Iris pigment epithelial cell (primary cell): Measurements from ENCODE around the gene NAALADL2.
"Not testable (repeated sequence)": the region's sequence is repeated elsewhere in the genome, so short reads cannot be mapped to it uniquely, and the experiment has no call there.

ENCODE experiments used
- DNase-seq: peaks from one replicate; pipeline ENCODE4 v3.0.0-alpha.2; 2011; ENCODE audit warnings: low read depth

NAALADL2 gene

GRCh38 chr3:175378348-175378747 is 519.2 kb downstream of the NAALADL2 start:
- DNase-seq: no peak

DNA sequence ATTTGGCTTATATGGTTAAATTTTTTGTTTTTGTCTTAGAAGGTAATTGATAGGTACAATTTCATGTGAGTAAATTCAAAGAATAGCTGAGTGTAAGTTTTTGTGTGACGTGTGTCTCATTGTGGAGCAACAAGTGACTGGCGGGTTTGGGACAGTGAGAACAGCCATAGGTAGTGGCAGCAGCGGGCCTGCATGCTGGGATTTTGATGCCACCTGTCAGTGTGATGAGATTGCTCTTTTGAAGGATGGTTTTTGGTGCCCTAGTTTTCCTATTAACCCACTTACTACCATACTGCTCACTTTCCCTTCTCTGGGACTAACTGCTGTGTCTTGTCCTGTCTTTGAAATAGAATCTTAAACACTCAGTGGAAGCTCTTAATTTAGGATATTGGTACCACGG is 522.6 kb downstream of the NAALADL2 start:
- DNase-seq: no peak

GRCh38 chr3:175383371-175383770 is 524.2 kb downstream of the NAALADL2 start:
- DNase-seq: no peak

GRCh38 chr3:175383813-175384212 is 524.7 kb downstream of the NAALADL2 start:
- no peak for DNase-seq

GRCh38 chr3:175384569-175384968 is 525.4 kb downstream of the NAALADL2 start:
- DNase-seq: no peak

- DNase-seq: peak; percentile 95
Observed at GRCh38 chr3:175386630-175387029, 527.5 kb downstream of the NAALADL2 start.

GRCh38 chr3:175389560-175389959 is 530.4 kb downstream of the NAALADL2 start:
- no peak for DNase-seq

GRCh38 chr3:175391601-175392000 is 532.5 kb downstream of the NAALADL2 start:
- DNase-seq: no peak

DNA sequence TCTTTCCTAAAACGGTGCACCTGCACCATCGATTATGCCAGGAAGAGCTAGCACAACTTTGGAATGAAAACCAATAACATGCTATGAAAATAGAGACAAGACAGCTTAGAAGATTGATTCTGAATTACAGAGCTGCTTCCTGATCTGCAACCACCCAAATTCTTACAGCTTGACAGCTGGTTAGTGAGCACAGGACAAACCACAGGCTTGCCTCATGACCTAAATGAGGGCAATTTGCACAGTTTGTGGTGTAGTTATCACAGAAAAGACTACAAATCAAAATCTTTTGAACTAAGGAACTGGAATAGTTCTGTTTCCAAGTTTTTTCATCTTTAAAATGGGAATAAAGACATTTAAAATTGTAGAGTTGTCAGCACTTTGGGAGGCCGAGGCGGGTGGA is 533.5 kb downstream of the NAALADL2 start:
- peak; percentile 65 for DNase-seq

DNA sequence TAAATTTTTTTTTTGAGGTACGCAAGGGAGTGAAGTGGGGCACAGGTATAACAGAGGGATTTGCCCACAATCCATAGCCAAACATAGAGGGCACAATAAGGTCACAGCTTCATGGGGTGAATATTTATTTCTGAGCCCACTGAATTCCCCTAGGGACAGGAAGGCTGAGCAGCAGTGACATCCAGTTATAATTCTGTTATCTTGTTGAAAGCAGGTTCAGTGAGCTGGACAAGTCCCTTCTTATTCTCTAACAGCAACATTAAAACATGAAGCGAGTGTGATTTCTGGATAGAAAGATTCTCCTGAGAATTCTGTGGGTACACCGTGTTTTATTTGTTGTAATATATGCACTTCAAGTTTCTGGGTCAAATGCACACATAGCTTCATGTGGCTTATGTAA is 538.2 kb downstream of the NAALADL2 start:
- no peak for DNase-seq

- DNase-seq: peak; percentile 47
Observed at GRCh38 chr3:175398676-175399075, 539.5 kb downstream of the NAALADL2 start.

DNA sequence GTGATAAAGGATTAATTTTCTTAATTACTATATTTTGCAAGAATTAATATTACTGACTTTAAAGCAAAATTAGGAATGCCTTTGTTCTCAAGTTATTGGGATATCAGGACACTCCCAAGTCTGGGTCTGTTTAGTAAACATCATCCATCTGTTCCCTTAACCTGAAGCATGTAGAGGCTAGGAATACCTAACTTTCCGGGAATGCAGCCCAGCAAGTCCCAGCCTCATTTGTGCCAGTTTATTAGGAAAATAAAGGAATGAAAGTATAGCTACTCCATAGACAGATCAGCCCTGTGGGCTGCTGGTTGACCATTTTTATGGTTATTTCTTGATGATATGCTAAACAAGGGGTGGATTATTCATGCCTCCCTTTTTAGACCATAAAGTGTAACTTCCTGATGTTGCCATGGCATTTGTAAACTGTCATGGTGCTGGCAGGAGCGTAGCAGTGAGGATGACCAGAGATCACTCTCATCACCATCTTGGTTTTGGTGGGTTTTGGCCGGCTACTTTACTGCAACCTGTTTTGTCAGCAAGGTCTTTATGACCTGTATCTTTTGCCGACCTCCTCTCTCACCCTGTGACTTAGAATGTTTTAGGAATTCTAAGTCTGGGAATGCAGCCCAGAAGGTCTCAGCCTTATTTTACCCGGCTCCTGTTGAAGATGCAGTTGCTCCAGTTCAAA is 540.2 kb downstream of the NAALADL2 start:
- no peak for DNase-seq

GRCh38 chr3:175404027-175404426 is 544.9 kb downstream of the NAALADL2 start:
- DNase-seq: peak; percentile 79

GRCh38 chr3:175404621-175405020 is 545.5 kb downstream of the NAALADL2 start:
- no peak for DNase-seq

- DNase-seq: peak; percentile 46
Observed at GRCh38 chr3:175410251-175410650, 551.1 kb downstream of the NAALADL2 start.

DNA sequence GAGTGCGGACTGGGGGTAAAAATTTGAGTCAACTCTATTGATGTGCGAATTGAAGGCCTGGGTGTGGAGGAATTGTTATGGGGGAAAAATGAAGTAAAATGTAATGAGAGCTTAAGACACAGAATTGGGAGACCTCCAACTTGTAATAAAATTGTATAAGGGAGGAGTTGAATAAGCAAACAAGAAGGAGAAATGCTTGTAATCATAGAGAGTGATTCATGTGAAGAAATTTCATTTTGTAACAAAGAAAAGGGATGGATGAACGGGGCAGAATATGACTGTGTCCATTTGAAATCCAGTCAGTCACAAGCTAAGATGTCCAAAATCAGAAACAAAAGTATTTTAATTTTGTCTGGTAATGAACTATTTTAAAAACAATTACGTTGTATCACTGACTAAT is 552.3 kb downstream of the NAALADL2 start:
- DNase-seq: peak; percentile 38

- DNase-seq: no peak
Observed at GRCh38 chr3:175411946-175412345, 552.8 kb downstream of the NAALADL2 start.

DNA sequence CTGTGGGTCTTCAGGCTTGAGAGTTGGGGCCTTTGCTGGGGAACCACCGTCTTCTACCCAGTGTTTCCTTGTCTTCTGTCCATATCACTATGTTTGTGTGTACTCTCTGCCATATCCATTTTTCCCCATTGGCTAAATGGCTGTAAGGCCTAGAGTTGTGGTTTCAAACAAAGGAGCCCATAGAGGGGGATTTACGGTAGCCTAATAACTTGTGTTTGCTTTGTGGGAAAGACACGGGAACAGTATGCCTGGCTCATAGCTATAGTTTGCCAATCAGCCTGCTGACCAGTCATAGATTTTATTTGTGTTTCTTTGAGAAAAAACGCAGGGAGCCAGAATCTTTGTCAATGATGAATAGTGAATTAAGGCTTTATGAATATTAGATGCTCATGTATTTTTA is 554.8 kb downstream of the NAALADL2 start:
- DNase-seq: no peak

- DNase-seq: no peak
Observed at GRCh38 chr3:175416600-175416999, 557.5 kb downstream of the NAALADL2 start.

DNA sequence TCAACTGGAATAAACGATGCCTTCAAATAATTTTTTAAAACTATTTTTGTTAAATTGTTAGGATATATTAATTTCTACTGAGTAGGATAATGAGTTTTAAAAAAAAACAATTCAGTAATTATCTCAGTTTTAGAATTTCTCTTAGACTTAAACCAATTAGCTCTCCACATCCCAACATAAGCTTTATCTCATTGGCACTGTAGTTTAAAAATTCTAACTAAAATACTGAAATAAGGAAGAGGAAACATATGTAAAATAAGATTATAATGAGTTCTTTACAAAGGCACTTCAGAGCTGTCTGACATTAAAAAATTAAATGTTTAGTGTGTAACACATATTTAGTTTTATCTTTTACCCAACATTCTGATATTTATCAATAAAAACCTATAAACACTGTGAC is 558.3 kb downstream of the NAALADL2 start:
- DNase-seq: no peak

DNA sequence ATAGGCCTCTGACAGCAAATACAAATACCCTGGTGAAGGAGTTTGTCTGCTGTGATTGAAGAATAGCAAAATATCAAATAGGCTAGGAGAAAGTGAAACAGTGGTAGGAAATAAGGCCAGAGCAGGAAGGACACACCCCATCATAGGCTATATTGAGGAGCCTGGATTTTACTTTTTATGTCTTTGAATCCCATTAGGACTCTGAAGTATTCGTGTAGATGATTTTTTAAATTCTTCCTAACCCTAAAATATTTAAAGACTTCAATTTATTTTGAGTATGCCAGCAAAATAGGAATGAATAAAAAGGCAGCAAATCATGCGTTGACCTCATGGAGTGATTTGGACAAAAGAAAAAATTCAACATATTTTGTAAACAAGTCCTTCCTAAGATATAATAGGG is 562.8 kb downstream of the NAALADL2 start:
- DNase-seq: no peak

DNA sequence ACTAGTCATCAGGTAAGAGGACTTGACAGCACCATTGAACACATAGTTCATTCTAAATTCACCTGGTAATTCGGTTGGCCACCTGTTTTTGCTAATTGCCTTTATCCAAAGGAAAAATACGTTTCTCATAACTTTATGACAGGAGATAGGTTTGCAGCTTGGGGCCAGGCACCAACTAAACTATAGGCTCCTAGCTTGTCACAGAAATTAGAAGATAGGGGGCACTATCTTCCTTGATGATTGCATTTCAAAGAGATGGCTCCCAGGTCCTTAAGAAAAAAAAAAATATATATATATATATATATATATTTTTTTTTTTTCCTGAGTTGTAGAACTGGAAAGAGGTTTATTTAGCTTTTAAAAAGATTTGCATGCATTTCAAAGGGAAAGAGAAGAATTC is 563.6 kb downstream of the NAALADL2 start:
- DNase-seq: no peak

- DNase-seq: not testable (repeated sequence)
Observed at GRCh38 chr3:175423848-175424247, 564.7 kb downstream of the NAALADL2 start.

DNA sequence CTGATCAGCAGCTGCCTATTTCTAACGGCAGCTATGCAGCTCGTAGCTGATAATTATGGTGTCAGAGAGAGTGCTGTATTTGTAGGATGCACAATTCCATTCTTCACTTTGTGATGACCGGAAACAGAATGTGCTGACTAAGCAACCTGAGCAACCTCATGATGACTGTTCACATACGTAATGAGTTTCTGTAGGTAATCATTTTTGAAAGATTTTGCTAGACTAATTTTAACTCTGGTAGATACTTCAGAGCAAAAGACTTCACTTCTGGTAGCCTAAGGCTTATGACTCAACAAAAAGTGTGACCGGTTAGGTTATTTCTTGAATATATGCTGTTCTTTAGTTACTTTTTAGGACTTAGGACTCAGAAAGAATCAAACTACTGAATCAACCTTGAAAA is 567.7 kb downstream of the NAALADL2 start:
- DNase-seq: no peak
